ENCODE results near the gene GSTA1. TPM values are rescaled to one million over a fixed set of nuclear protein-coding genes. Genes with fewer than 3 reads are reported as not detected.
"Not testable (repeated sequence)": the region's sequence is repeated elsewhere in the genome, so short reads cannot be mapped to it uniquely, and the experiment has no call there.

Gene GSTA1
- total and polyA plus RNA-seq, 9 of the 15 experiments (the other 6 are each of a cell fraction or from before 2014, with no cell fraction given) = 0.42 TPM; not detected in 8

DNA sequence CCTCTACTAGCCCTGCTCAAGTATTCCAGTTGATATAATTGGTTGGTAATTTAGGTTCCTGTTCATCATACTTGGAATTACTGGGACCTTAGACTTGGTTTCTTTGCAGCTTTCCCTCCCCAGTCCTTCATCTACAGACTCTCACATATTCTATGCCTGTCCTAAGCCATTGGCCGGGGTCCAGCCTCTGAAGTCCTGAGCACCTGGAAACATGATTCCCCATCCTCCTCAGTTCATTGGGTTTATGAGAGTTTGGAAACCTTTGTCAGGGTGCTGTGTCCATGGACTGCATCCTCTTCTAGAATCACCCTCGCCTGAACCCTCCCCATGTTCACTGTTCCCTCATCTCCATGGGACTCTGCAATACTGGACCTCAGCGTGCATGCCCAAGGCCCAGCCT is 49.2 kb downstream of the GSTA1 start:
- BruUV-seq (replicated peaks) = no TSS peak
- WGBS (ENCODE audit: insufficient coverage, low coverage, missing lambda C conversion rate) = 0% methylated on average over 3 of the region's 3 CpGs

DNA sequence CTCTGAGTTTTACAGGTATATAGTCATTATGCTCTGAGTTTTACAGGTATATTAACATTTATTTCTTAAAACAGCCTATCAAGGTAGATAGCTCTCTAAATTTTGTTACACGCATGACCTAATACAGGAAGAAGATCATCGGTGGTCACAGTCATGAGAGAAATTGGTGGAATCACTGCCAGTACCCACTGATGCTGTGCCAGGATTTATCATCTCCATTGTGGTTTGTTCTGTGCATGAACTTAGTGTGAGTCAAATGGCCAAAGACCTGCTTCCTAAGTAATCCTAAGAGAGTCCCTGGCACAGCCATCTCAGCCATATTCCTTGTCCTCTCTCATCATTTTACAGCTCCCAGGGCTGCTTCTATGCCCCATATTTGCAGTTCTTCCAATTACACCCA is 50.5 kb downstream of the GSTA1 start:
- in situ Hi-C loops (cut with MboI); H3K9me1 ChIP-seq (ENCODE audit: control insufficient read depth, insufficient read depth, low read length); FAIRE-seq; H3K4me1 ChIP-seq (replicated peaks in 1 of 2; ENCODE audit: control insufficient read depth in 2 of 2, insufficient read depth in 2 of 2, low read length in 2 of 2); H3K4me2 ChIP-seq (ENCODE audit: insufficient read depth, low read length); ATAC-seq; H3K27me3 ChIP-seq (ENCODE audit: control insufficient read depth in 2 of 2, insufficient read depth in 2 of 2, low read length in 2 of 2); H3K9me3 ChIP-seq (replicated peaks; ENCODE audit: control insufficient read depth, insufficient read depth, low read depth, low read length); DNase-seq (ENCODE audit: extremely low read depth in 1 of 4, low spot score in 3 of 4); H2AFZ ChIP-seq (ENCODE audit: low read depth, low read length); H3K9ac ChIP-seq (ENCODE audit: insufficient read depth in 1 of 2, low read depth in 2 of 2, low read length in 2 of 2); H3K36me3 ChIP-seq (ENCODE audit: control insufficient read depth, insufficient read depth, low read length); CTCF ChIA-PET (ENCODE audit: low intra/inter-chr PET ratio); H3K27ac ChIP-seq (ENCODE audit: extremely low read depth, low read depth, low read length); intact Hi-C loops (cut with micrococcal nuclease); H3K79me2 ChIP-seq (ENCODE audit: control insufficient read depth, insufficient read depth, low read length); H3K4me3 ChIP-seq; H4K20me1 ChIP-seq (replicated peaks; ENCODE audit: control insufficient read depth, insufficient read depth, low read length); BruUV-seq (replicated peaks): not testable (repeated sequence)
- 0% methylated on average over 2 of the region's 2 CpGs for WGBS (ENCODE audit: insufficient coverage, low coverage, missing lambda C conversion rate)
- POLR2A ChIA-PET = interaction anchor here (0.6 kb wide), 1 partner anchor 125 kb away, joined by 3 read pairs; no protein-coding TSS in a partner anchor

More for the DNA sequence above, 49.2 kb downstream of the GSTA1 start:
- TF ChIP-seq MYC (IDR thresholded peaks at IDR 0.05; ENCODE audit: low read depth, low read length) (no peak), MYC (CRISPR knock-in tag; IDR thresholded peaks at IDR 0.05; ENCODE audit: borderline replicate concordance, low read depth) (no peak), NCOA6 (IDR thresholded peaks at IDR 0.05) (no peak), BCL6 (CRISPR knock-in tag; IDR thresholded peaks at IDR 0.05) (no peak), ZNF583 (CRISPR knock-in tag; IDR thresholded peaks at IDR 0.05) (no peak), ZBTB17 (CRISPR knock-in tag; IDR thresholded peaks at IDR 0.05) (no peak), TBP (optimal IDR thresholded peaks at IDR 0.05; ENCODE audit: low read depth, low read length) (no peak), ZNF174 (CRISPR knock-in tag; IDR thresholded peaks at IDR 0.05) (no peak)
- H3K27ac ChIP-seq (ENCODE audit: extremely low read depth, low read depth, low read length) = no peak overlapping the region
- H2AFZ ChIP-seq (ENCODE audit: low read depth, low read length) = no peak overlapping the region
- H3K4me2 ChIP-seq (ENCODE audit: insufficient read depth, low read length) = no peak overlapping the region
- FAIRE-seq (no peak), DNase-seq (ENCODE audit: extremely low read depth in 1 of 4, low spot score in 3 of 4) (no peak), ATAC-seq (no peak)
- POLR2A ChIA-PET = no interaction called here
- H3K36me3 ChIP-seq (ENCODE audit: control insufficient read depth, insufficient read depth, low read length) = no peaks in the 10 kb centered on the region
- no peak overlapping the region for H3K9ac ChIP-seq (ENCODE audit: insufficient read depth in 1 of 2, low read depth in 2 of 2, low read length in 2 of 2)
- H3K9me1 ChIP-seq (ENCODE audit: control insufficient read depth, insufficient read depth, low read length) = no peaks in the 10 kb centered on the region
- no peaks in the 10 kb centered on the region for H3K4me1 ChIP-seq (replicated peaks in 1 of 2; ENCODE audit: control insufficient read depth in 2 of 2, insufficient read depth in 2 of 2, low read length in 2 of 2)
- in situ Hi-C loops (cut with MboI) = no loop called here
- H3K79me2 ChIP-seq (ENCODE audit: control insufficient read depth, insufficient read depth, low read length) = no peaks in the 10 kb centered on the region
- CTCF ChIA-PET (ENCODE audit: low intra/inter-chr PET ratio) = no interaction called here
- H3K4me3 ChIP-seq = no peak overlapping the region
- peaks cover 0 to 4% of the 10 kb centered on the region in 2 experiments; a peak in 1 of 5 replicates for H3K27me3 ChIP-seq (ENCODE audit: control insufficient read depth in 2 of 2, insufficient read depth in 2 of 2, low read length in 2 of 2)
- intact Hi-C loops (cut with micrococcal nuclease) = no loop called here
- H3K9me3 ChIP-seq (replicated peaks; ENCODE audit: control insufficient read depth, insufficient read depth, low read depth, low read length) = no peaks in the 10 kb centered on the region
- H4K20me1 ChIP-seq (replicated peaks; ENCODE audit: control insufficient read depth, insufficient read depth, low read length) = no peaks in the 10 kb centered on the region

Data from K562 (cell line).